Upper lobe of right lung (tissue), 1 donor: ENCODE data around the gene UGGT2. TPM values are rescaled to one million over a fixed set of nuclear protein-coding genes. Genes with fewer than 3 reads are reported as not detected.
"Not testable (repeated sequence)": the region's sequence is repeated elsewhere in the genome, so short reads cannot be mapped to it uniquely, and the experiment has no call there.

Source experiments
- ATAC-seq: fragments of 200-7000 bp; cut with Tn5 transposase; one replicate; pipeline ENCODE4 v1.9.1; 2020; ENCODE audit warnings: mild to moderate bottlenecking, moderate library complexity
- DNase-seq: peaks from one replicate; pipeline ENCODE4 v3.0.0-alpha.2; 2020
- H3K27ac ChIP-seq: fragments of 200-600 bp; one replicate; pipeline ENCODE4 v1.8.0; 2022
- H3K27me3 ChIP-seq: fragments of 200-600 bp; one replicate; pipeline ENCODE4 v1.8.0; 2022; ENCODE audit warnings: mild to moderate bottlenecking
- H3K36me3 ChIP-seq: fragments of 200-600 bp; one replicate; pipeline ENCODE4 v1.8.0; 2022
- H3K4me1 ChIP-seq: fragments of 200-600 bp; one replicate; pipeline ENCODE4 v1.8.0; 2022
- H3K4me3 ChIP-seq: fragments of 200-600 bp; one replicate; pipeline ENCODE4 v1.8.0; 2022; ENCODE audit warnings: mild to moderate bottlenecking
- H3K9me3 ChIP-seq: fragments of 200-600 bp; one replicate; pipeline ENCODE4 v1.8.0; 2022
- intact Hi-C: fragments of 100-400 bp; cut with DNase I; formaldehyde crosslinking; loops from one replicate; pipeline ENCODE4 v1.11.0; 2022
- total RNA-seq: library from RNA; stranded (reverse); fragmentation: NEBNext Ultra II Directional; extraction: Animal tissue kit (Norgen Biotek cat#: 25700); gene quantifications from one replicate; pipeline ENCODE4 v1.2.1, GENCODE V29; 2021
- TF ChIP-seq, protein P1 (sequence below): fragments of 200-600 bp; IDR thresholded peaks from one replicate; pipeline ENCODE4 v1.8.0; 2022; ENCODE audit warnings: antibody characterized with exemption
- donor health status: DM: no; HTN: yes; CAD: no; lungs with severe emphysema.

Gene UGGT2
- total RNA-seq, 1 donor from 2014 or later: 21.7 TPM

DNA sequence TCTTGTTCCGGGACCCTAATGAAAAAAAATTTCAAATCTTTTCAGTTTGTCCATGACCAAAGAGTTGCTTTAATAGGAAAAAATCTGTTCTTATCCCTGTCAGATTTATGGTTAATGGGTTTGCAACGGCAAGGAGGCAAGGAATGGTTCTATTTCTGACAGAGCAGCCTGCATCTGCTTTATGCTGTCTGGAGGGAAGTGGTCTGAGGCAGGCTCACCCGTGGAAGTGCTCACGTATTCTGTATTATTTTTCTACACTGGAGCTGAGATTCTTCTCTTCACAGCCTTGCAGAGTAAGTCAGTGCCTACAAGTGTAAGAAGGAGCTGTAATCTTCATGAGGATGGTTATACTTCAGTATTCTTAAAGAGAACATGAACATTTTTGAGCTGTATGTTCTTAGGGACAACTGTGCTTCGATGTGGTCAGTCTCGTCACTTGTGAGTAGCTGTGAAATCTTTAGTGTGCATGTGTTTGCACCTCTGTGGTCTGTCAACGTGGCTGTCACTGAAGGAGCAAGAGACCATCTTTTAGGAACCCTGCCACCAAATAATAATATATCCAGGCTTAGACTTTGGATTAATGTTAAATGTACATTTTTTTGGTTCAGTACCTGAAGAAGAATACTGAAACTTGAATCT, 262.0 kb downstream of the UGGT2 start:
- intact Hi-C loops: no loop called here
- Histone ChIP-seq H3K27me3 (no peaks in the 10 kb centered on the region), H3K36me3 (peaks cover 77% of the 10 kb centered on the region), H3K4me1 (no peaks in the 10 kb centered on the region), H3K4me3 (no peak overlapping the region), H3K27ac (no peak overlapping the region), H3K9me3 (no peaks in the 10 kb centered on the region)
- DNase-seq: no peak
- ATAC-seq: no peak
- TF ChIP-seq, protein P1, sequence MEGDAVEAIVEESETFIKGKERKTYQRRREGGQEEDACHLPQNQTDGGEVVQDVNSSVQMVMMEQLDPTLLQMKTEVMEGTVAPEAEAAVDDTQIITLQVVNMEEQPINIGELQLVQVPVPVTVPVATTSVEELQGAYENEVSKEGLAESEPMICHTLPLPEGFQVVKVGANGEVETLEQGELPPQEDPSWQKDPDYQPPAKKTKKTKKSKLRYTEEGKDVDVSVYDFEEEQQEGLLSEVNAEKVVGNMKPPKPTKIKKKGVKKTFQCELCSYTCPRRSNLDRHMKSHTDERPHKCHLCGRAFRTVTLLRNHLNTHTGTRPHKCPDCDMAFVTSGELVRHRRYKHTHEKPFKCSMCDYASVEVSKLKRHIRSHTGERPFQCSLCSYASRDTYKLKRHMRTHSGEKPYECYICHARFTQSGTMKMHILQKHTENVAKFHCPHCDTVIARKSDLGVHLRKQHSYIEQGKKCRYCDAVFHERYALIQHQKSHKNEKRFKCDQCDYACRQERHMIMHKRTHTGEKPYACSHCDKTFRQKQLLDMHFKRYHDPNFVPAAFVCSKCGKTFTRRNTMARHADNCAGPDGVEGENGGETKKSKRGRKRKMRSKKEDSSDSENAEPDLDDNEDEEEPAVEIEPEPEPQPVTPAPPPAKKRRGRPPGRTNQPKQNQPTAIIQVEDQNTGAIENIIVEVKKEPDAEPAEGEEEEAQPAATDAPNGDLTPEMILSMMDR: no peak

GRCh38 chr13:95789315-95789714, 263.9 kb downstream of the UGGT2 start:
- H3K27ac ChIP-seq, H3K4me1 ChIP-seq, intact Hi-C loops, ATAC-seq, DNase-seq, H3K4me3 ChIP-seq, H3K9me3 ChIP-seq, H3K27me3 ChIP-seq: not testable (repeated sequence)
- H3K36me3 ChIP-seq: peaks cover 76% of the 10 kb centered on the region

- Histone ChIP-seq H3K9me3 (no peaks in the 10 kb centered on the region), H3K27ac (no peak overlapping the region), H3K4me1 (no peaks in the 10 kb centered on the region), H3K27me3 (no peaks in the 10 kb centered on the region), H3K36me3 (peaks cover 64% of the 10 kb centered on the region), H3K4me3 (no peak overlapping the region)
- TF ChIP-seq, protein P1: no peak
- ATAC-seq (peak; percentile 55), DNase-seq (no peak)
- intact Hi-C loops: no loop called here
Observed at GRCh38 chr13:95788100-95788463, 265.1 kb downstream of the UGGT2 start.

- DNase-seq (no peak), ATAC-seq (no peak)
- TF ChIP-seq, protein P1: no peak
- H3K4me3 ChIP-seq: no peak overlapping the region
- intact Hi-C loops: no loop called here
- no peaks in the 10 kb centered on the region for H3K4me1 ChIP-seq
- H3K9me3 ChIP-seq: no peaks in the 10 kb centered on the region
- no peaks in the 10 kb centered on the region for H3K27me3 ChIP-seq
- H3K36me3 ChIP-seq: peaks cover 60% of the 10 kb centered on the region
- H3K27ac ChIP-seq: no peak overlapping the region
Observed at GRCh38 chr13:95787356-95788099, 265.7 kb downstream of the UGGT2 start.

DNA sequence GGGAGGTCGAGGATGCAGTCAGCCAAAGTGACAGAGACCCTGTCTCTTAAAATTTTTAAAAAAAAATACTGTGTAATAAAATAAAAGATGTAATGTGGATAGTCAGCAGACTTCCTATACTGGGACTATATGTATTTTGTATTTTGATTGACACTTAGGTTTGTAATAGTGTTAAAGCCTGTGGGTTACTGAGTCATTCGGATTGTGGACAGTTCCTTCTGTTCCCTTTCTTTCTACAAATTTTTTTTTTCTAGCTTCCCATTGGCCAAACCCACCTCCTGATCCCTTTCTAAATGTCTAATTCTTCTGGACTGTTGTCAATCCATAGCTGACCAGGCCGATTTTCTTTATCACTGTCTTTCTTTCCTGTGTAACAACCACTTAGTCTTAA, 268.3 kb downstream of the UGGT2 start:
- Histone ChIP-seq H3K9me3 (no peaks in the 10 kb centered on the region), H3K36me3 (peaks cover 40% of the 10 kb centered on the region), H3K4me3 (no peak overlapping the region), H3K27ac (no peak overlapping the region), H3K4me1 (no peaks in the 10 kb centered on the region), H3K27me3 (no peaks in the 10 kb centered on the region)
- DNase-seq: no peak
- ATAC-seq: no peak
- intact Hi-C loops: no loop called here
- TF ChIP-seq, protein P1: no peak

- no peak for DNase-seq
- H3K36me3 ChIP-seq: peaks cover 37% of the 10 kb centered on the region
- ATAC-seq: no peak
Observed at GRCh38 chr13:95784161-95784899, 268.9 kb downstream of the UGGT2 start.

More at GRCh38 chr13:95784161-95784899, 268.9 kb downstream of the UGGT2 start:
- H3K9me3 ChIP-seq: no peaks in the 10 kb centered on the region
- TF ChIP-seq, protein P1: no peak
- no peaks in the 10 kb centered on the region for H3K27me3 ChIP-seq
- no peak overlapping the region for H3K4me3 ChIP-seq
- intact Hi-C loops: no loop called here
- H3K27ac ChIP-seq: no peak overlapping the region
- H3K4me1 ChIP-seq: no peaks in the 10 kb centered on the region
